GM23338 (cell line): ENCODE measurements around the gene RPTOR. TPM values are rescaled to one million over a fixed set of nuclear protein-coding genes. Genes with fewer than 3 reads are reported as not detected.
A peak's percentile ranks its signal among the peaks of the same experiment; 100 is the strongest.

Experiments
- ATAC-seq: fragments of 200-7000 bp; cut with Tn5 transposase; 3 replicates; pipeline ENCODE4 v1.9.1; 2020
- DNase-seq: peaks from one replicate; pipeline ENCODE4 v3.0.0-alpha.2; 2015; ENCODE audit warnings: low spot score
- H2AFZ ChIP-seq: fragments of 200-600 bp; sonication (generic); 2 replicates; pipeline ENCODE4 v1.8.0; 2016; ENCODE audit warnings: antibody characterized with exemption, mild to moderate bottlenecking, moderate library complexity
- H3F3A ChIP-seq: fragments of 200-600 bp; sonication (generic); replicated peaks from 2 replicates; pipeline ENCODE4 v1.8.0; 2017; ENCODE audit warnings: antibody characterized with exemption, mixed run types, low read depth
- H3K27ac ChIP-seq: fragments of 200-600 bp; sonication (generic); 2 replicates; pipeline ENCODE4 v1.6.1; 2016; ENCODE audit warnings: low read depth
- H3K27me3 ChIP-seq: fragments of 200-600 bp; sonication (generic); 2 replicates; pipeline ENCODE4 v1.8.0; 2016; ENCODE audit warnings: mild to moderate bottlenecking, mixed run types, moderate library complexity; ENCODE audit not compliant: insufficient read depth
- H3K36me3 ChIP-seq: fragments of 200-600 bp; sonication (generic); 2 replicates; pipeline ENCODE4 v1.8.0; 2016; ENCODE audit warnings: mild to moderate bottlenecking; ENCODE audit not compliant: insufficient read depth
- H3K4me1 ChIP-seq: fragments of 200-600 bp; sonication (generic); 2 replicates; pipeline ENCODE4 v1.8.0; 2016; ENCODE audit warnings: mild to moderate bottlenecking, moderate library complexity; ENCODE audit not compliant: insufficient read depth
- H3K4me2 ChIP-seq: fragments of 200-600 bp; sonication (generic); 2 replicates; pipeline ENCODE4 v1.7.1; 2017; ENCODE audit warnings: mixed run types
- H3K4me3 ChIP-seq: fragments of 200-600 bp; sonication (generic); 2 replicates; pipeline ENCODE4 v1.6.1; 2016; ENCODE audit warnings: mixed run types
- H3K79me2 ChIP-seq: fragments of 200-600 bp; sonication (generic); replicated peaks from 2 replicates; pipeline ENCODE4 v1.8.0; 2017; ENCODE audit warnings: mild to moderate bottlenecking; ENCODE audit not compliant: insufficient read depth
- H3K9me2 ChIP-seq: fragments of 200-600 bp; sonication (generic); 2 replicates; pipeline ENCODE4 v1.8.0; 2017; ENCODE audit not compliant: insufficient read depth
- H4K20me1 ChIP-seq: fragments of 200-600 bp; sonication (generic); replicated peaks from 2 replicates; pipeline ENCODE4 v1.8.0; 2017; ENCODE audit warnings: mild to moderate bottlenecking; ENCODE audit not compliant: insufficient read depth
- H3K27ac Mint-ChIP-seq: 2 replicates; pipeline ENCODE4 v1.8.0; 2020; ENCODE audit warnings: inconsistent platforms, mild to moderate bottlenecking, moderate library complexity, mixed read lengths
- H3K27me3 Mint-ChIP-seq: 3 replicates; pipeline ENCODE4 v1.8.0; 2022; ENCODE audit warnings: low read depth, mild to moderate bottlenecking, moderate library complexity, mixed read lengths, inconsistent platforms; ENCODE audit not compliant: insufficient read depth, poor library complexity
- H3K36me3 Mint-ChIP-seq: 3 replicates; pipeline ENCODE4 v1.8.0; 2021; ENCODE audit warnings: low read depth, mild to moderate bottlenecking, inconsistent platforms, moderate library complexity, mixed read lengths
- H3K4me1 Mint-ChIP-seq: 3 replicates; pipeline ENCODE4 v1.8.0; 2020; ENCODE audit warnings: mild to moderate bottlenecking, inconsistent platforms, mixed read lengths
- H3K4me3 Mint-ChIP-seq: 3 replicates; pipeline ENCODE4 v1.8.0; 2021; ENCODE audit warnings: moderate library complexity, mild to moderate bottlenecking, inconsistent platforms, mixed read lengths
- H3K9me3 Mint-ChIP-seq: 3 replicates; pipeline ENCODE4 v1.8.0; 2020; ENCODE audit warnings: moderate library complexity, mild to moderate bottlenecking, inconsistent platforms, mixed read lengths
- CREB1 ChIP-seq: fragments of 250-450 bp; sonication (Bioruptor Pico); IDR thresholded peaks from 2 replicates; pipeline ENCODE4 v1.5.0; 2020; ENCODE audit warnings: low read depth, mild to moderate bottlenecking, moderate library complexity
- CTCF ChIP-seq, 2 experiments: fragments of 200-600 bp in 1 of 2; sonication (generic) in 1 of 2; conservative IDR thresholded peaks; 2 replicates each; pipeline versions ENCODE4 v1.5.1 to v1.6.1; 2016 to 2017; ENCODE audit warnings: antibody characterized with exemption in 2 of 2, low read depth in 2 of 2, mild to moderate bottlenecking in 2 of 2, moderate library complexity in 1 of 2
- ETS1 ChIP-seq: IDR thresholded peaks from 2 replicates; pipeline ENCODE4 v1.6.1; 2016; ENCODE audit warnings: antibody characterized with exemption
- EZH2 ChIP-seq: fragments of 200-600 bp; sonication (generic); IDR thresholded peaks from one replicate; pipeline ENCODE4 v1.8.0; 2017; ENCODE audit warnings: antibody characterized with exemption, mild to moderate bottlenecking, low read depth; ENCODE audit not compliant: unreplicated experiment
- ZNF462 ChIP-seq: fragments of 250-450 bp; sonication (Bioruptor Pico); IDR thresholded peaks from 2 replicates; pipeline ENCODE4 v1.5.0; 2020; ENCODE audit warnings: mild to moderate bottlenecking, moderate library complexity
- polyA plus RNA-seq: library from polyadenylated mRNA; unstranded; fragments of >200 nt; fragmentation: Nextera tagmentation; extraction: Ambion mirVana; gene quantifications from 2 replicates; pipeline ENCODE4 v1.2.1, GENCODE V29; 2016
- total RNA-seq: library from RNA; depleted of rRNA; stranded (reverse); fragments of >200 nt; shearing (Covaris generic); gene quantifications from 2 replicates; pipeline ENCODE4 v1.2.3, GENCODE V29; 2014

Gene RPTOR
- total and polyA plus RNA-seq, 2 experiments from 2014 or later = 9.5 to 38.0 TPM

GRCh38 chr17:80827646-80828643 lies 283.3 kb downstream of the RPTOR start:
- peak; percentile 69 for ATAC-seq
- Histone ChIP-seq H3K27ac (peak overlapping the region; percentile 69; the same call in 1 of the 2 replicates), H3K36me3 (no peaks in the 10 kb centered on the region), H3K27me3 (no peaks in the 10 kb centered on the region), H3K9me2 (no peaks in the 10 kb centered on the region), H3K4me3 (no peak overlapping the region), H3F3A (0 out of 2 replicates have a peak, but pooled peaks cover 13% of the 10 kb centered on the region), H3K4me2 (peak overlapping the region; percentile 60), H3K4me1 (peaks cover 14% of the 10 kb centered on the region; the same call in 1 of the 2 replicates), H3K79me2 (no peaks in the 10 kb centered on the region), H2AFZ (no peak overlapping the region), H4K20me1 (no peaks in the 10 kb centered on the region)
- no peaks in the 10 kb centered on the region for H3K9me3 Mint-ChIP-seq
- H3K4me3 Mint-ChIP-seq = peak overlapping the region; percentile 6; the same call in 1 of the 3 replicates
- TF ChIP-seq CTCF (conservative IDR thresholded peaks at IDR 0.05; ENCODE audit: low read depth in 2 of 2) (no peak), ETS1 (no peak), CREB1 (peak; percentile 37; the same call in 1 of the 2 replicates), ZNF462 (CRISPR knock-in tag) (no peak), EZH2 (no peak)
- H3K4me1 Mint-ChIP-seq = peaks cover 46% of the 10 kb centered on the region
- H3K27ac Mint-ChIP-seq = peak overlapping the region; percentile 76; the same call in 1 of the 2 replicates
- H3K27me3 Mint-ChIP-seq = peaks cover 15% of the 10 kb centered on the region
- peaks cover 12% of the 10 kb centered on the region; the same call in 2 of the 3 replicates for H3K36me3 Mint-ChIP-seq
- peak; percentile 64 for DNase-seq
